D341Med (cell line): ENCODE results near the gene TFAP2A.

Experiments
- DNase-seq: peaks from one replicate; pipeline ENCODE4 v3.0.0; 2012; ENCODE audit warnings: low spot score

The TFAP2A gene

GRCh38 chr6:10399451-10399850 lies 15.4 kb downstream of the TFAP2A start:
- DNase-seq, result no peak

GRCh38 chr6:10398446-10399218 lies 16.2 kb downstream of the TFAP2A start:
- DNase-seq, result no peak

GRCh38 chr6:10397756-10398445 lies 17.0 kb downstream of the TFAP2A start:
- no peak for DNase-seq

- DNase-seq, result no peak
These were observed 18.1 kb downstream of the TFAP2A start for GRCh38 chr6:10396785-10397184.

- no peak for DNase-seq
These were observed 18.9 kb downstream of the TFAP2A start for GRCh38 chr6:10395704-10396546.

- no peak for DNase-seq
These were observed 19.6 kb downstream of the TFAP2A start for GRCh38 chr6:10395171-10395703.

- no peak for DNase-seq
These were observed 21.2 kb downstream of the TFAP2A start for GRCh38 chr6:10393544-10394225.

GRCh38 chr6:10391799-10392198 lies 23.1 kb downstream of the TFAP2A start:
- no peak for DNase-seq

- no peak for DNase-seq
These were observed 23.6 kb downstream of the TFAP2A start for GRCh38 chr6:10391299-10391630.

GRCh38 chr6:10390495-10391298 lies 24.2 kb downstream of the TFAP2A start:
- DNase-seq, result no peak

- no peak for DNase-seq
These were observed 25.0 kb downstream of the TFAP2A start for GRCh38 chr6:10389739-10390494.

GRCh38 chr6:10386756-10387654 lies 27.9 kb downstream of the TFAP2A start:
- no peak for DNase-seq

- no peak for DNase-seq
These were observed 28.7 kb downstream of the TFAP2A start for GRCh38 chr6:10386220-10386619.

GRCh38 chr6:10385524-10386132 lies 29.2 kb downstream of the TFAP2A start:
- no peak for DNase-seq

GRCh38 chr6:10384610-10385523 lies 30.0 kb downstream of the TFAP2A start:
- no peak for DNase-seq

- DNase-seq, result no peak
These were observed 30.7 kb downstream of the TFAP2A start for GRCh38 chr6:10384091-10384609.

- DNase-seq, result no peak
These were observed 31.4 kb downstream of the TFAP2A start for GRCh38 chr6:10383331-10384090.
